HepG2 (cell line): ENCODE data around the gene PLD6. TPM values are rescaled to one million over a fixed set of nuclear protein-coding genes. Genes with fewer than 3 reads are reported as not detected.

ENCODE experiments used
- ATAC-seq: fragments of 200-7000 bp; cut with Tn5 transposase; 3 replicates; pipeline ENCODE4 v1.9.1; 2020; ENCODE audit warnings: mild to moderate bottlenecking, moderate library complexity
- BruUV-seq: library from RNA; stranded (reverse); fragments of 400-500 nt; replicated peaks from 2 replicates; lab custom pipeline; 2021; lab: Mats Ljungman, UMichigan
- CTCF ChIA-PET: fragments of 300-600 bp; formaldehyde crosslinking; extraction: SDS; loops from one replicate; lab custom pipeline; 2021; ENCODE audit warnings: low total read pairs, inconsistent platforms, low intra/inter-chr PET ratio; lab: Yijun Ruan, JAX
- POLR2A ChIA-PET: fragments of 350-600 bp; sonication (Branson Sonifier 250); formaldehyde crosslinking; loops from one replicate; lab custom pipeline; 2020; ENCODE audit warnings: antibody characterized with exemption, inconsistent platforms; lab: Yijun Ruan, JAX
- DNase-seq: peaks from one replicate; pipeline ENCODE4 v3.0.0-alpha.2; 2015; ENCODE audit warnings: low spot score
- FAIRE-seq: peaks from 3 replicates; lab custom pipeline; 2011; peaks lifted over from hg19 to GRCh38; lab: Jason Lieb, UNC
- H2AFZ ChIP-seq: one replicate; pipeline ENCODE4 v1.6.1; 2011; ENCODE audit warnings: low read length, inconsistent platforms
- H3K27ac ChIP-seq: fragments of 300-600 bp; 3 replicates; pipeline ENCODE4 v1.8.0; 2011; ENCODE audit warnings: mixed run types, mild to moderate bottlenecking, mixed read lengths, low read length, inconsistent platforms; ENCODE audit not compliant: insufficient read depth; ENCODE audit errors: extremely low read length
- H3K27me3 ChIP-seq, 2 experiments: fragments of 200-600 bp in 1 of 2; 2 replicates in 1 of 2; 3 replicates in 1 of 2; pipeline versions ENCODE4 v1.6.0 to v1.8.0; 2011; ENCODE audit warnings: low read length in 2 of 2, mild to moderate bottlenecking in 2 of 2, moderate library complexity in 2 of 2, inconsistent platforms in 1 of 2; ENCODE audit not compliant: insufficient read depth in 2 of 2, control insufficient read depth in 1 of 2
- H3K36me3 ChIP-seq, 2 experiments: fragments of 200-600 bp in 1 of 2; replicated peaks in 1 of 2; 2 replicates in 1 of 2; 3 replicates in 1 of 2; pipeline versions ENCODE4 v1.5.1 to v1.8.0; 2011; ENCODE audit warnings: low read length in 2 of 2, inconsistent platforms in 1 of 2; ENCODE audit not compliant: insufficient read depth in 2 of 2, control insufficient read depth in 1 of 2
- H3K4me1 ChIP-seq: 2 replicates; pipeline ENCODE4 v1.5.1; 2012; ENCODE audit warnings: low read length, inconsistent platforms; ENCODE audit not compliant: insufficient read depth
- H3K4me2 ChIP-seq: 2 replicates; pipeline ENCODE4 v1.6.0; 2011; ENCODE audit warnings: low read depth, low read length, inconsistent platforms
- H3K4me3 ChIP-seq, 3 experiments: fragments of 200-600 bp in 1 of 3; sonication (generic), shearing (Covaris generic) in 1 of 3; replicated peaks in 1 of 3; 2 replicates each; pipeline ENCODE4 v1.5.1; 2011 to 2016; ENCODE audit warnings: low read length in 3 of 3, inconsistent platforms in 2 of 3, low read depth in 2 of 3, mild to moderate bottlenecking in 2 of 3, control low read depth in 1 of 3, mixed read lengths in 1 of 3; ENCODE audit not compliant: insufficient read depth in 1 of 3
- H3K79me2 ChIP-seq: one replicate; pipeline ENCODE4 v1.6.1; 2011; ENCODE audit warnings: low read length, inconsistent platforms; ENCODE audit not compliant: insufficient read depth
- H3K9ac ChIP-seq: 2 replicates; pipeline ENCODE4 v1.6.0; 2011; ENCODE audit warnings: mild to moderate bottlenecking, low read depth, low read length, inconsistent platforms; ENCODE audit not compliant: insufficient read depth
- H3K9me3 ChIP-seq: 2 replicates; pipeline ENCODE4 v1.5.1; 2012; ENCODE audit warnings: mild to moderate bottlenecking, low read length
- H4K20me1 ChIP-seq: 2 replicates; pipeline ENCODE4 v1.6.0; 2011; ENCODE audit warnings: inconsistent platforms, mild to moderate bottlenecking, low read length, moderate library complexity; ENCODE audit not compliant: insufficient read depth
- DNMT3B ChIP-seq: conservative IDR thresholded peaks from 2 replicates; pipeline ENCODE4 v1.6.1; 2016; ENCODE audit warnings: missing biosample characterization, control low read depth
- FOXA1 ChIP-seq, 2 experiments: fragments of 450-650 bp in 1 of 2; sonication (generic) in 1 of 2; formaldehyde crosslinking in 1 of 2; IDR thresholded peaks; 2 replicates each; pipeline versions ENCODE4 v1.4.0 to v1.6.1; 2016 to 2020; ENCODE audit warnings: missing genetic modification reagents in 1 of 2
- GFI1 ChIP-seq: sonication (generic); formaldehyde crosslinking; IDR thresholded peaks from 2 replicates; pipeline ENCODE4 v1.5.0; 2020; ENCODE audit warnings: missing genetic modification reagents, mild to moderate bottlenecking, borderline replicate concordance
- HDAC1 ChIP-seq: sonication (generic); formaldehyde crosslinking; IDR thresholded peaks from 2 replicates; pipeline ENCODE4 v1.5.1; 2020; ENCODE audit warnings: mild to moderate bottlenecking, missing genetic modification reagents
- MBD4 ChIP-seq: IDR thresholded peaks from 2 replicates; pipeline ENCODE4 v1.6.1; 2012; ENCODE audit warnings: low read length, inconsistent platforms, borderline replicate concordance
- MTA1 ChIP-seq: sonication (generic); formaldehyde crosslinking; IDR thresholded peaks from 2 replicates; pipeline ENCODE4 v1.4.0; 2020; ENCODE audit warnings: missing genetic modification reagents, mild to moderate bottlenecking, borderline replicate concordance
- NR0B2 ChIP-seq: sonication (generic); formaldehyde crosslinking; IDR thresholded peaks from 2 replicates; pipeline ENCODE4 v1.4.0; 2020; ENCODE audit warnings: mild to moderate bottlenecking, missing genetic modification reagents
- RELA ChIP-seq: sonication (generic); formaldehyde crosslinking; IDR thresholded peaks from 2 replicates; pipeline ENCODE4 v1.4.0; 2020; ENCODE audit warnings: missing genetic modification reagents
- ZNF547 ChIP-seq: sonication (generic); formaldehyde crosslinking; IDR thresholded peaks from 2 replicates; pipeline ENCODE4 v1.5.1; 2020; ENCODE audit warnings: mild to moderate bottlenecking, missing genetic modification reagents
- ZNF556 ChIP-seq: sonication (generic); formaldehyde crosslinking; IDR thresholded peaks from 2 replicates; pipeline ENCODE4 v1.4.0; 2020; ENCODE audit warnings: mild to moderate bottlenecking, missing genetic modification reagents, borderline replicate concordance
- ZNF589 ChIP-seq: sonication (generic); formaldehyde crosslinking; conservative IDR thresholded peaks from 2 replicates; pipeline ENCODE4 v1.8.0; 2022; ENCODE audit warnings: mild to moderate bottlenecking, moderate library complexity, missing genetic modification reagents
- ZNF780A ChIP-seq: sonication (generic); formaldehyde crosslinking; IDR thresholded peaks from 2 replicates; pipeline ENCODE4 v1.8.0; 2022; ENCODE audit warnings: mild to moderate bottlenecking, missing genetic modification reagents, moderate library complexity
- WGBS: methylation state at CpG from one replicate; pipeline ENCODE4 v1.1.6; 2017; ENCODE audit warnings: low lambda C conversion rate; 5-methylcytosine and 5-hydroxymethylcytosine counted together
- in situ Hi-C: cut with HindIII; loops from 2 replicates; pipeline ENCODE4 v1.10.0; 2017; ENCODE audit warnings: low pct_unique_long_range_greater_than_20kb; ENCODE audit not compliant: extremely low pct_ligation_motif_present
- intact Hi-C: fragments of 100-400 bp; cut with micrococcal nuclease; formaldehyde crosslinking; loops from one replicate; pipeline ENCODE4 v1.10.0; 2022; ENCODE audit not compliant: unreplicated experiment
- polyA plus RNA-seq, 8 experiments: library from polyadenylated mRNA; depleted of rRNA in 3 of 8; stranded (reverse) in 7 of 8; unstranded in 1 of 8; fragments of >200 nt; fragmentation: Illumina TruSeq in 4 of 8; extraction: Trizol in 4 of 8; gene quantifications; 2 replicates each; pipeline versions ENCODE4 v1.2.1 to v1.2.3, GENCODE V29; 2011 to 2016; ENCODE audit warnings: low read depth in 4 of 8, missing spikeins in 1 of 8, mixed read lengths in 1 of 8; ENCODE audit not compliant: insufficient read depth in 1 of 8
- total RNA-seq, 5 experiments: library from RNA; depleted of rRNA; stranded (reverse); fragments of >200 nt; fragmentation: Illumina TruSeq; extraction: Trizol; gene quantifications; 2 replicates each; pipeline ENCODE4 v1.2.3, GENCODE V29; 2016; ENCODE audit warnings: low read depth in 1 of 5
- TF ChIP-seq, protein P1 (sequence below): sonication (generic); formaldehyde crosslinking; IDR thresholded peaks from 2 replicates; pipeline ENCODE4 v1.8.0; 2022; ENCODE audit warnings: mild to moderate bottlenecking, missing genetic modification reagents, moderate library complexity
- TF ChIP-seq, protein P2 (sequence below): IDR thresholded peaks from 2 replicates; pipeline ENCODE4 v1.6.1; 2018; ENCODE audit warnings: missing genetic modification reagents, mild to moderate bottlenecking, missing compliant biosample characterization
- TF ChIP-seq, protein P3 (sequence below): sonication (generic); formaldehyde crosslinking; IDR thresholded peaks from 2 replicates; pipeline ENCODE4 v1.5.1; 2020; ENCODE audit warnings: mild to moderate bottlenecking, missing genetic modification reagents, borderline replicate concordance
- TF ChIP-seq, protein P4 (sequence below): fragments of 450-650 bp; IDR thresholded peaks from 2 replicates; pipeline ENCODE4 v1.6.1; 2017

PLD6 gene
- total and polyA plus RNA-seq, 2 of the 13 experiments (the other 11 are each of a cell fraction or from before 2014, with no cell fraction given), result 5.2 to 11.4 TPM

DNA sequence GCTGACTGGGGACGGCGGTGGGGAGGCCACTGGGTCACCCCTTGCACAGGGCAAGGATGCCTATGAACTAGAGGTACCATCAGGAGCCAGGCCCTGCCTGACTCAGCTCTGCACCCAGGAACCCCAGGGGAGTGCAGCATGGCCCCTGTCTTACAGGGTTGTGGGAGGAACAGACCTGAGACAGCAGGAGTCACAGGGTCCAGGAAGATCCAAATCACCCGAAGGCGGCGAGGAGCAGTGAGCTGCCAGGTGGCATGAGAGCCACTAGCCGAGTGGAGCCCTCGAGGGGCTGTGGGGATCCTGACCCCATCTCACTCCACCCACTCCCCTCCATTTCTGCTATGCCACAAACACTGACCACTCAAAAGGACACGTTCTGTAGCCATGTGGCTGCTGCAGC lies 30.8 kb downstream of the PLD6 start:
- Histone ChIP-seq H3K4me2 (no peak overlapping the region), H3K79me2 (no peaks in the 10 kb centered on the region), H3K4me3 (no peak overlapping the region), H3K9ac (no peak overlapping the region), H3K27ac (no peak overlapping the region), H3K36me3 (peaks cover 27 to 75% of the 10 kb centered on the region in 2 experiments; a peak in 4 of 5 replicates), H4K20me1 (no peaks in the 10 kb centered on the region), H3K27me3 (no peaks in the 10 kb centered on the region), H3K9me3 (no peaks in the 10 kb centered on the region), H3K4me1 (no peaks in the 10 kb centered on the region), H2AFZ (no peak overlapping the region)
- in situ Hi-C loops (no loop called here), intact Hi-C loops (no loop called here)
- ChIA-PET CTCF (no interaction called here), POLR2A (no interaction called here)
- TF ChIP-seq, protein P1, sequence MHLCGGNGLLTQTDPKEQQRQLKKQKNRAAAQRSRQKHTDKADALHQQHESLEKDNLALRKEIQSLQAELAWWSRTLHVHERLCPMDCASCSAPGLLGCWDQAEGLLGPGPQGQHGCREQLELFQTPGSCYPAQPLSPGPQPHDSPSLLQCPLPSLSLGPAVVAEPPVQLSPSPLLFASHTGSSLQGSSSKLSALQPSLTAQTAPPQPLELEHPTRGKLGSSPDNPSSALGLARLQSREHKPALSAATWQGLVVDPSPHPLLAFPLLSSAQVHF (CRISPR knock-in tag), result no peak
- TF ChIP-seq NR0B2 (CRISPR knock-in tag) (no peak), HDAC1 (CRISPR knock-in tag) (no peak), ZNF556 (CRISPR knock-in tag) (no peak), FOXA1 (IDR thresholded peaks at IDR 0.05) (no peak), FOXA1 (CRISPR knock-in tag; IDR thresholded peaks at IDR 0.05) (no peak), DNMT3B (CRISPR knock-in tag) (no peak), GFI1 (no peak), MTA1 (no peak), ZNF547 (CRISPR knock-in tag) (no peak), MBD4 (no peak), ZNF780A (no peak), ZNF589 (no peak), RELA (CRISPR knock-in tag) (no peak)
- TF ChIP-seq, protein P2, sequence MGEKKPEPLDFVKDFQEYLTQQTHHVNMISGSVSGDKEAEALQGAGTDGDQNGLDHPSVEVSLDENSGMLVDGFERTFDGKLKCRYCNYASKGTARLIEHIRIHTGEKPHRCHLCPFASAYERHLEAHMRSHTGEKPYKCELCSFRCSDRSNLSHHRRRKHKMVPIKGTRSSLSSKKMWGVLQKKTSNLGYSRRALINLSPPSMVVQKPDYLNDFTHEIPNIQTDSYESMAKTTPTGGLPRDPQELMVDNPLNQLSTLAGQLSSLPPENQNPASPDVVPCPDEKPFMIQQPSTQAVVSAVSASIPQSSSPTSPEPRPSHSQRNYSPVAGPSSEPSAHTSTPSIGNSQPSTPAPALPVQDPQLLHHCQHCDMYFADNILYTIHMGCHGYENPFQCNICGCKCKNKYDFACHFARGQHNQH (CRISPR knock-in tag), result no peak
- TF ChIP-seq, protein P3, sequence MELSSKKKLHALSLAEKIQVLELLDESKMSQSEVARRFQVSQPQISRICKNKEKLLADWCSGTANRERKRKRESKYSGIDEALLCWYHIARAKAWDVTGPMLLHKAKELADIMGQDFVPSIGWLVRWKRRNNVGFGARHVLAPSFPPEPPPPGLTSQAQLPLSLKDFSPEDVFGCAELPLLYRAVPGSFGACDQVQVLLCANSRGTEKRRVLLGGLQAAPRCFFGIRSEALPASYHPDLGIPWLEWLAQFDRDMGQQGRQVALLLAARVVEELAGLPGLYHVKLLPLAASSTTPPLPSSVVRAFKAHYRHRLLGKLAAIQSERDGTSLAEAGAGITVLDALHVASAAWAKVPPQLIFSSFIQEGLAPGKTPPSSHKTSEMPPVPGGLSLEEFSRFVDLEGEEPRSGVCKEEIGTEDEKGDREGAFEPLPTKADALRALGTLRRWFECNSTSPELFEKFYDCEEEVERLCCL (CRISPR knock-in tag), result no peak
- TF ChIP-seq, protein P4, sequence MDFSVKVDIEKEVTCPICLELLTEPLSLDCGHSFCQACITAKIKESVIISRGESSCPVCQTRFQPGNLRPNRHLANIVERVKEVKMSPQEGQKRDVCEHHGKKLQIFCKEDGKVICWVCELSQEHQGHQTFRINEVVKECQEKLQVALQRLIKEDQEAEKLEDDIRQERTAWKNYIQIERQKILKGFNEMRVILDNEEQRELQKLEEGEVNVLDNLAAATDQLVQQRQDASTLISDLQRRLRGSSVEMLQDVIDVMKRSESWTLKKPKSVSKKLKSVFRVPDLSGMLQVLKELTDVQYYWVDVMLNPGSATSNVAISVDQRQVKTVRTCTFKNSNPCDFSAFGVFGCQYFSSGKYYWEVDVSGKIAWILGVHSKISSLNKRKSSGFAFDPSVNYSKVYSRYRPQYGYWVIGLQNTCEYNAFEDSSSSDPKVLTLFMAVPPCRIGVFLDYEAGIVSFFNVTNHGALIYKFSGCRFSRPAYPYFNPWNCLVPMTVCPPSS, result no peak
- no peak for FAIRE-seq
- ATAC-seq, result no peak
- DNase-seq, result no peak
- BruUV-seq, result no TSS peak
- 96% methylated on average over 5 of the region's 8 CpGs for WGBS
